GOT3 (cell line): ENCODE data around the gene DPP7.
"Not testable (repeated sequence)": the region's sequence is repeated elsewhere in the genome, so short reads cannot be mapped to it uniquely, and the experiment has no call there.

Source experiments
- DNase-seq: peaks from one replicate; lab custom pipeline; 2025; ENCODE audit warnings: mixed read lengths; lab: John Stamatoyannopoulos, UW

The DPP7 gene

DNA sequence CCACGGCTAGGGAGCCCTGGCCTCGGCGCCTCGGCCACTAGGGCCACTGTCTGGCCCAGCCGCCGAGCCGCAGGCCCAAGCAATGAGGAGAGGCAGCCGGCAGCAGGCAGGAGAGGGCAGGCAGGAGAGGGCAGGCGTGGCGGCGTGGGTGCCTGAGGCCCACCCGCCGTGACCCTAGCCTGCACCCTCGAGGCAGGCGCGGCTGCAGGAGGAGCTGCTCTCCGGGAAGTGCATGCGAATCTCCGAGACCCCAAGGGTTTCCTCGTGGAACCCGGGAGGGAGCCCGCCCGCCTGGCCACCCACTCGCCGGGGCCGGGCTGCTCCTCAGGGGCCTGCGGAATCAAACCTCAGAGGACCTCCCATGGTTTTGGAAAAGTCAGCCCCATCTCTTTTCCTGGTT, 33.7 kb upstream of the DPP7 start:
- DNase-seq, result no peak

DNA sequence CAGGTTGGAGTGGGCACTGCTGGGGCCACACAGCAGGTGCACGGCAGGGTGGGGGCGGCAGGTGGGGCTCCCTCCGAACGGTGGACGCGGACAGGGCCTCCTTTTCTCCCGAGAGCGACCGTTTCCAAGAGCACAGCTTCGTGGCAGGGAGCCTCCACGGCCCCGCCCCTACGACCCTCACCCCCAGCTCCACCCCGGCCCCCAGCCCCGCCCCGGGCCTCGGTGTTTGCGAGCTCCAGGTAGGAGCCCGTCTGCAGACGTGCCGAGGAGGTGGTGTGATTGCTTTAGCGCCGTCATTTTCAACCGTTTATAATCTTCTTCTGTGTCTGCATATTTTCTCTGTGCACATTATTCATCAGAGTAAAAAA, 33.2 kb upstream of the DPP7 start:
- DNase-seq, result no peak

DNA sequence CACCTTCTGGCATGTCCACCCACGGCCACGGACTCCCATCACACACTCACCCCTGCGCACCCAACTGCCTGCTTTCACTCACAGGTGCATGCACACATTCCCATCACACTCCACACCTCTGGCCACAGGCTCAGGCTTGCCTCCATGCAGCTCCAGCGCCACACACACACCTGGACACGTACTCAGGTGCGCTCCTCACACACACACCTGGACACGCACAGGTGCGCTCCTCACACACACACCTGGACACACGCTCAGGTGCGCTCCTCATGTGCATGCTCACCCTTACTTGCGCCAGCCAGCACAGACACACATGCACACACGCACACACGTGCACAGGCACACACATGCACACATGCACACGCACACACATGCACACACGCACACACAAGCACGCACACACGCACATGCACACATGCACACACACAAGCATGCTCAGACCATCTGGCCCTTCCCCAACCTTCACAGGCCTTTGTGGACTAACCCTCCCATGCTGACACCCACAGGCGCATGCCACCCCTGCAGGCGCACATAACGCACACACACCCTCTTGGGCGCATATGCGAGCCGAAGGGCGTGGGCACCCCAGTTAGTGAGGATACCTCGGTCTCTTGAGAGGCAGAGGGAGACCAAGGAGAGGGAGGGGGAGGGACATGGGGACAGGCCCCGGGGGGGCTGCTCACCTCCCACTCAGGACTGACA, 32.7 kb upstream of the DPP7 start:
- no peak for DNase-seq

DNA sequence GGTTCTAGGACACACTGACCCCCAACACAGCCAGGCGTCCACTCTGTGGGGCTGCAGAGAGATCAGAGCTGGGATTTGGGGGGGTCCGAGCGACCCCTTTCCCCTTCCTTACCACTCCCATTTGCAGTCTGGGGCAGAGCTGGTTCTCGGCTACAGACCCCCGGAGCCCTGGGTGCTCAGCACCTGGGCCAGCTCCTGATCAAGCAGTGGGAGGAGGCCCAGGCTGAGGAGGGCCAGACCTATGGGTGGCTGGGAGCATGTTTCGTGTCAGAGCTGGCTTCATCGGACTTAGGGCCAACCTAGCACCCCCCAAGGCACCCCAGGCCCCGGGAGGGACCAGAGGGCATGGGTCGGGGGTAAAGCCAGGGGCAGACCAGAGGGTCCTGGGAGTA, 32.0 kb upstream of the DPP7 start:
- no peak for DNase-seq

DNA sequence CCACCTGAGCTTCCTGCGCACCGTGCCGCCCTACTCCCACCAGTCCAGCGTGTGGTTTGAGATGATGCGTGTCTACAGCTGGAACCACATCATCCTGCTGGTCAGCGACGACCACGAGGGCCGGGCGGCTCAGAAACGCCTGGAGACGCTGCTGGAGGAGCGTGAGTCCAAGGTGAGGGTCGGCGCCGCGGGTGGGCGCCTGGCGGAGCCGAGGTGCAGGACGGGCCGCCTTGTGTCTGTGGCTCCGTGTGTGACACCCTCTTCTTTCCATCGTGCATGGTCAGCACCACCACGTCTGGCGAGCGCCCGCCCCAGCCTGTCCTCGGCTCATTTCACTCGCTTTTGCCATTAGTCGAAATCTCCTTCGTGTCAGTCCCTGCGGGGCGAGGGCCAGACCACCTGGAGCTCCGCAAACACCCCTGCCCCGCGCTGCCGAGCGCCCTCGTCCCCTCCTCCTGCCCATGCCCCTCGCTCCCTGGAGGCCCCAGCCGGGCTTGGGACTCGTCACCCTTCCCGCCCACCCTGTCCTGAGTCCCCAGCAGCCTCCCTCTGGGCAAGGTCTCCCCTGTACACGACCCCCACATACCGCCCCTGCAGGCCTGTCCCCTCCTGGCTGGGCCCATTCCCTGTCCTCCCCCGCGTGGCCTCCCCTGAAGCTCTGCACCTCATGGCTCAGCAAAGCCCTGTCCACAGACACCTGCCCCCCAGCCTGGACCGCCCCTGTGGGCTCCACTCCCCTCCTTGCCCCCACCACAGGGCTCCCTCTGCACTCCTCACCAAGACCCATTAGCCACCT, 31.4 kb upstream of the DPP7 start:
- DNase-seq, result no peak

DNA sequence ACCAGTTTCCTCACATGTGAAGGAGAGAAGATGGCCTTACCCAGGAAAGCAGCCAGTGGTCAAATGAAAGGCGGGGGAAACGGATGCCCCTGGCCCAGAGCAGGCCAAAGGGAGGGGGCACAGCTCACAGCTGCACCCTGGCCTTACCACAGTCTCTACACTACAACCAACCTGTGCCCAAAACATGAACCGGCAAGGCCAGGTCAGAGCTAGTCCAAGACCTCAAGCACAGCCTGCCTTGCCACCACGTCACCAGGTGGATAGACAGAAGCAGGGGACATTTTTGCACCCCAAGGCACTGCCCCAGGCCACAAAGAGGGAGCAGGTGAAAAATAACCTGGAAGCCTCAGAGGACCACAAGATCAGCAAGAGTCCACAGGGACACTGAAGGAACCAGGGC, 28.9 kb upstream of the DPP7 start:
- no peak for DNase-seq

DNA sequence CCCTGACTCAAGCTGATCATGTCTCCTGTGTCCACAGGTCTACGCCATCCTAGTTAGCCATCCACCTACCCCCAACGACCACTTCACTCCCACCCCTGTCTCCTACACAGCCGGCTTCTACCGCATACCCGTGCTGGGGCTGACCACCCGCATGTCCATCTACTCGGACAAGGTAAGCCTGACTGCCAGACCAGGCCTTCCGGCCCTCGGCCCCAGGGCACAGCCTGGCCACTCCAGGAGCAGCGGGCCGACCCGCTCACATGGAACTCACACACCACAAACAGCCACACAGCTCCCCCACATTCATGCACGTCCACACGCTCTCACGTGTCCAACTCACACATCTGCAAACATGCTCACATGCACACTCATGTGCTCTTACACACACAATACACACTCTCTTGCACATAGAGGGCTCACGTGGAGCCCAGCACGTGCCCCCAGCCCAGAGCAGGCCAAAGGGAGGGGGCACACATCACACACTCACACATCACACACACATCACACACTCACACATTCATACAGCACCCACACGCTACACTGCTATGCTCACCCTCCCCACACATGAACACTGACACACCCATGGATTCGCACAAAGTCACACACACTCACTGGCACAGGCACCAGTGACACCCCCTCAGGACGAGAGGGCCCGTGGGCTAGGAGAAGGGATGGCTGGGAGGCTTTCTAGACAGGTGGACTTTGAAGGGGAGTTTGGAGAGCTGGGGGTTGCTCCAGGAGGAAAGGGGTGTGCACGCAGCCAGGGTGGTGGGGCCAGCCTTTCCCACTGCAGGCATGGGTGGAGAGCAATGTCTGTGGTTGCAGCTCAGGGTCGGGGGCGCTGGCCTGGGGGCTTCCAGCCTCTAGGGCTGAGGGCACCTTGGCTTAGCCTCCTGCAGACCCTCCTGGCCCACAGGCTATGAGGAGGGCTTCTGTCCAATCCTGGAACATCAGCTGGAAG, 27.7 kb upstream of the DPP7 start:
- DNase-seq, result no peak

DNA sequence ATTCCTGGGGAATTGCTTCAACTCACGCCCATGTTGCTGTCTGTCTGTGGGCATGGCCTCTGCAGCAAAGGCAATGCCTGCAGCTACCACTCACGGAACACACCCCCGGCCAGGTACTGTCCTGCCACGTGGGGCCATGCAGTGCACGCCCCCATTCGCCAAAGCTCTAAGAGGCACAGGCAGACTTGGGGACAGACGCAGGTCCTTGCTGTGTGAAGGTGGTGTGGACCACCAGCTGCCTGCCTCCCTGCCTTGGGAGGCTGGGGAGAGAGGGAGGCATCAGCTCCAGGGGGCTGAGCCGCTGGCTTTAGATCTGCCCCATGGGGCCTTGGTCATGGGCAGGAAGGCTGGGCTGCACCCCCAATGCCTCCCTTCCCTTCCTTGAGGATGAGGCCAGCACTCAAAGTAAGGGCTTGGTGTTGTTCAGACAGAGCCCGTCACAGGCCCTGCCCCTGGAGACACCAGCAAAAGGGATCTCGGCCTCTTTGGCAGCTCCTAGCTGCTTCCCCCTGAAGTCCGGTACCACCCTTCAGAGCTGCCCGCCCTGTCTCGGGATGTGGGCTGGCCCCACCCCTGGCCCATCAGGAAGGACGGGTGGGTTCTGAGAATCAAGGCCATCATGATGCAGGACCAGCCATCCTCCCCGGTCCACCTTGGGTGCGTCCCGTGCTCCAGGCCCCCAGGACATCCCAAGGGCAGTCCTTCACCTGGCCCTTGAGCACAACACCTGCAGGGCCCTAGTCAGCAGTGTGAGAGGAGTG, 26.7 kb upstream of the DPP7 start:
- no peak for DNase-seq

DNA sequence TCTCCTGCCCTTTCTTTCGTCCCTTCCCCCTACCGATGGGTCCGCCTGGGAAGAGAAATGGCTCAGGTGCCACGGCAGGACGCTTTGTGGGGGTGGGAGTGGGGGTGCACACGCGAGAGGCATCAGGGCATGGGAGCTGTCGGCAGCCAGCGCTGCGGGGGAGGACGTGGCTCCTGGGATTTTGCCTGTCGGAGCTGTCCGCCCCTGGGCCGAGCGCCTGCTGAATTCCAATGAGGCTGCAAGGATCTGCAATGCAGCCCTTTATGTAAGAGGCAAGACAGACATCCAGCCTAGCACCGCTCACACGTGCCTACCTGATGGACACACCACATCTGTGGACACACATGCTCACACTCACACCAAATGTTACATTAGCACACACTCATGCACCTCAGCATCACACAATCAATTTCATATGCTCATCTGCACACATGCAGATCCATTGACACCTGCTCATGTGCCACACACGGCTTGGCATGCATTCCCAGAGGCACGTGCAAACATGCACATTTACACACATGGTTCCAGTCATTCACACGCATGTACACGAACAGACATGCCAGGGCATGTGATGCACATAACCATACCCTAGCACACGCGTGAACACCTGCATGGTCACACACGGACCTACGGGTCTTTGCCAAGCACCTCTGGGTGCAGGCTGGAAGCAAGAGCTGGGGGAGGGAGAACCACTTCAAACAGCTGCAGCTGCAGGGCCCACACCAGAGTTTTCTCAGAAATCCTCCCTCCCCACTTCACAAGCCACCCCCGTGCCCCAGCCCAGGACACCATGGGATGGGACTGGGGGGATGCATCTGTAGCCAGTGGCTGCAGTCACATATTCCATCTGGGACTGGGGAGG, 25.8 kb upstream of the DPP7 start:
- DNase-seq, result no peak

DNA sequence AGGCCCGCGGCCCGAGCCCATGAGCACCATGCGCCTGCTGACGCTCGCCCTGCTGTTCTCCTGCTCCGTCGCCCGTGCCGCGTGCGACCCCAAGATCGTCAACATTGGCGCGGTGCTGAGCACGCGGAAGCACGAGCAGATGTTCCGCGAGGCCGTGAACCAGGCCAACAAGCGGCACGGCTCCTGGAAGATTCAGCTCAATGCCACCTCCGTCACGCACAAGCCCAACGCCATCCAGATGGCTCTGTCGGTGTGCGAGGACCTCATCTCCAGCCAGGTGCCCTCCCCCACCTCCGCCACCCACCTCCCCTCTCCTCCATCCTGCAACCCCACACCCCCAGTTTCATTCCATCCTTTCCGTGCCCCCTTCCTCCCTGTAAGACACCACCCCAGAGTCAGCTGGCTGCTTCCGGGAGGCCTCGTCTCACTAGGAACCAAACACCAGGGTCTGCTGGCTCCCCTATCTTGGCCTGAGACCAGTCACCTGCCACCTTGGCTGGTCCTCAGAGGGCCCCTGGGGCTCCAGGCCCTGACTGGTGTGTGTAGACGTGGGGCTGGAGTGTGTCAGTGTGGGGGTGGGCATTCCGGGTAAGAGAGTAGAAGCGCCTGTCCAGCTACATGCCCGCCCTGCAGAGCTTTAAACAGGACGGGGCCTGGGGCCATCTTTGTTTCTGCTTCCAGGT, 25.1 kb upstream of the DPP7 start:
- no peak for DNase-seq

DNA sequence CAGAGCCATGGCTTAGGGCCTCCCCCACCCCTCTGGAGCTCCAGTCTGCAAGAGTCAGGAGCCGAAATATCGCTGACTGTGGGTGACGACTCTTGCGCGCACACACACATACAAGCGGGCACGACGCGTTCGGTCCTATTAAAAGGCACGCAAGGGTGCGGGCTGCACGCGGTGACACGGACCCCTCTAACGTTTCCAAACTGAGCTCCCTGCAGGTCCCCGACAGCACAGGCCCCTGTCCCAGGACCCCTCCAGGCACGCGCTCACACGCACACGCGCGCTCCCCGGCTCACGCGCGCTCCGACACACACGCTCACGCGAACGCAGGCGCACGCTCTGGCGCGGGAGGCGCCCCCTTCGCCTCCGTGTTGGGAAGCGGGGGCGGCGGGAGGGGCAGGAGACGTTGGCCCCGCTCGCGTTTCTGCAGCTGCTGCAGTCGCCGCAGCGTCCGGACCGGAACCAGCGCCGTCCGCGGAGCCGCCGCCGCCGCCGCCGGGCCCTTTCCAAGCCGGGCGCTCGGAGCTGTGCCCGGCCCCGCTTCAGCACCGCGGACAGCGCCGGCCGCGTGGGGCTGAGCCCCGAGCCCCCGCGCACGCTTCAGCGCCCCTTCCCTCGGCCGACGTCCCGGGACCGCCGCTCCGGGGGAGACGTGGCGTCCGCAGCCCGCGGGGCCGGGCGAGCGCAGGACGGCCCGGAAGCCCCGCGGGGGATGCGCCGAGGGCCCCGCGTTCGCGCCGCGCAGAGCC, 24.4 kb upstream of the DPP7 start, which contains the start of gene GRIN1:
GRIN1 (plus strand) TSS at position 433 of the 746 bp plus-strand sequence. CDS start 333 bp downstream, outside the sequence.
- no peak for DNase-seq

DNA sequence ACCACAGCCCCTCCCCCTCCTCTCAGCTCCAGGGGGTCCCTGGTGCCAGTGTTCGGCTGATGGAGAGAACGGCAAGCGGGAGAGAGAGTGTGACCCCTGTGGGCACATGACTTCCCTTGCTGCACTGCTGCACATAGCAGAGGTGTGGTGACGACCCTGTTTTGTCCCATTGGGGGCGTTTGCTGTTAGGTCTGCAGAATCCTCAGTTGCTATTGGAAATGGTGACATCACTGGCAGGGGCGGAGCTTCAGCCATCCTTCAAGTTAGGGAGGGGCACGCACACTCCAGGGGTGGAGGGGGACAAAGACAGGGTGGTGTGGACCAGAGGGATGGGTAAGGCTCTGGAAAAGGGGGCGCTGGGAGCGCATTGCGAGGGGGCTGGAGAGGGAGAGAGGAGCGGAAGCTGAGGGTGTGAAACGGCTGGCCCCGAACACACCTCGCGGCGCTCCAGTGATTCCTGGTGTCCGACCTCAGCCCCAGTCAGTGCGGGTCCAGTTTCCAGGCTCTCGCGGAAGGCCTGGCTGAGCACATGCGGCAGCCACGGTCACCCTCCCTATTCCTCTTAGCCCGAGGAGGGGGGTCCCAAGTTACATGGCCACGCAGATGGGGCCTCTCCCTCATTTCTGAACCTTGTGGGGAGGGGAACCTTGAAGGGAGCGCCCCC, 23.7 kb upstream of the DPP7 start:
- DNase-seq, result no peak

DNA sequence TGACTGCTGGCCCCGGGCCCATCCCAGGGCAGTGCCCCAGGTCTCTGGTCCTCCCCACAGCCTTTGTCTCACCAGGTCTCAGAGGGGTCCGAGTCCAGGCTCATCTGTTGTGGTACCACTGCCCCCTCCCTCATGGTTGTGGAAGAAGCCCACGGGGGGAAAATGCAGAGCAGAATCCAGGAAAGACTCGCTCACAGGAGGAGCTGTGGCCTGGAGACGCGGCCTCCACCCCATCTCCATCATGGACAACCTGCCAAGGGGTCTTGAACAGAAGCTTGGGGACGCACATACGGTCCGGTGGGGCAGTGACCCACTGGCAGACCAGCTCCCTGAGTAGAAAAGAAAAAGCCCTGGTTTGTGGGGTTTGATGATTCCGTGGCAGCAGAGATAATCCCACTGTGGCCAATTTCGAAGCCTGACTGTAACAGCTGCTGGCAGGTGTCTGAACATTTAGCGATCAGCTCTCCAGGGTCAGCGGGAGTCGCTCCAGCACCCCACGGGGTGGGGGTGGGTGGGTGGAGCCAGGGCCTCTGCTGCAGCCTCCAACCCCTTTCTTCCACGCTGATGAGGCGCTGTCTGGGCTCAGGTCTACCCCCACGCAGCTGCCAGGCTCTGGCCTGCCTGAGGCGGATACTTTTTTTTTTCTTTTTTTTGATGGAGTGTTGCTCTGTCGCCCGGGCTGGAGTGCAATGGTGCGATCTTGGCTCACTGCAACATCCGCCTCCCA, 22.5 kb upstream of the DPP7 start:
- no peak for DNase-seq

DNA sequence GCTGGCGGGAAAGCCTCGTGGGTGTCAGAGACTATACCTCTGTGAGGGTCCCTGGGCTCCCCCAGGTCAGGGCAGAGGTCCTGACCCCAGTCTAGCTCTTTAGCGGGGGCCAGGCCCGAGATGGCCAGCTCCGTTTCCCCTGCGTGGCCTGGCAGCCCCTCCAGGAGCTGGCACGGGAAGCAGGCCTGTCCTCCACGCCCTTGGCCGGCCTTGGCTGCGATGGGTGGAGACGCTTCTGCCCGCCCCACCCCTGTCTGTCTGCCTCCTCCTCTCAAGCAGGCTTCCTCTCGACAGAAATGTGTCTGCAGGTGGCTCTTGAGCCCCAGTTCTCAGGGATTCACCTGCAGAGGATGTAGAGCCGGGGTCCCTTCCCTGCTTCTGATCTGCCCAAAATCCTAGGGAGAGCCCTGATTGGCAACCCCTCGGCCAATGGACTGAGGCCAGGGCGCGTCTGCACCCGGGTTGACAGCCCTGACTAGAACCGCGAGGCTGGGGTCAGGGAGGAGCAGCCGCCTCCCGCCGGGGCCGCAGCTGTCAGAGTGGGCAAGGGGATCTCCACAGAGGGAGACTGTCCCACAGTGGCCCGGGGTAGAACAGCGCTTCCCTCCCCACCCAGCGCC, 21.8 kb upstream of the DPP7 start:
- DNase-seq, result no peak

DNA sequence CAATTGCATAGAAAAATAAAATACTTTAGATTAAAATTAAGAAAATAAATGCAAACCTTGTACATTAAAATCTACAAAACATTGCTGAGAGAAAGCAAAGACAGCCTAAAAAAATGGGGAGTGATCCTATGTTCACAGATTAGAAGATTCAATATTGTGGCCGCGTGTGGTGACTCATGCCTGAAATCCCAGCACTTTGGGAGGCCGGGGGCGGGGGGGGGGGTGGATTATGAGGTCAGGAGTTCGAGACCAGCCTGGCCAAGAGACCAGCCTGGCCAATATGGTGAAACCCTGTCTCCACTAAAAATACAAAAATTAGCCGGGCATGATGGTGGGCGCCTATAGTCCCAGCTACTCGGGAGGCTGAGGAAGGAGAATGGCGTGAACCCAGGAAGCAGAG, 20.6 kb upstream of the DPP7 start:
- DNase-seq, result not testable (repeated sequence)

DNA sequence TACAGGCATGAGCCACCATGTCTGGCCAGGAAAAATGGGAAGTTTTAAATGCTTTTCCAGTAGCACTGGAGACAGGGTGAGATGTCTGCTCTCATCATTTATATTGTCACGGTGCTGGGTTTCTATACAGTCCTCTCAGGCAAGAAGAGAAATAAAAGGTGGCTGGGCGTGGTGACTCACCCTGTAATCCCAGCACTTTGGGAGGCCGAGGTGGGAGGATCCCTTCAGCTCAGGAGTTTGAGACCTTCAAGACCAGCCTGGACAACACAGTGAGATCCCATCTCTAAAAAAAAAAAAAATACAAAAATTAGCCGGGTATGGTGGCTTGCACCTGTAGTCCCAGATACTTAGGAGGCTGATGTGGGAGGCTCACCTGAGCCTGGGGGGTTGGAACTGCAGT, 19.7 kb upstream of the DPP7 start:
- DNase-seq, result no peak

DNA sequence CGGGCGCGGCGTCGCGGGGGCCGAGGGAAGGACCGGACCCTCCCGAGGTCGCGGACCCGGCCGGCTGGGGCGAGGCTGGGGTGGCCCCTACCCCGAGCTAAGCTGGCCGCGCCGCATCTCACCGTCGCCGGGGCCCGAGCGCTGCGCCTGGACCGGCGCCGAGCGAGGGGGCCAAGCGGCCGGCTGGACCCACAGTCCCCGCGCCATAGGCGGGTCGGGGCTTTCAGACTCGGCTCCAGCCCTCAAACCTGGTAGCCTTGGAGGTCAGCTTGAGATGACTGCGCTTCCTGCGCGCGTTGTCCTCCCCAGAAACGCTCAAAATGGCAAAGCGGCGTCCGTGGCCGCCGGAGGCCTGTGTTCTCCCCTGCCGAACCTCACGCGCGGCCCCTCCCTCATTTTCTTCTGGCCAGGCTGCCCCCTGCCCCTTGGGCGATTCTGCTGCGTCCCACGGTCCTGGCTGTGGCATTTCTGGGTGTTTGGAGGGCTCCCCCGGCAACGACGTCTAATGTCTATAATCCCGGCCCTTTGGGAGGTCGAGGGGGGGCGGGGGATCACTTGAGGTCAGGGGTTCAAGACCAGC, 15.7 kb upstream of the DPP7 start:
- DNase-seq, result no peak
